Superior temporal gyrus (tissue), 1 donor: Measurements from ENCODE around the gene NUP35.

Source experiments
- DNase-seq: peaks from one replicate; pipeline ENCODE4 v3.0.0-alpha.2; 2016; ENCODE audit errors: extremely low spot score

NUP35 gene

DNA sequence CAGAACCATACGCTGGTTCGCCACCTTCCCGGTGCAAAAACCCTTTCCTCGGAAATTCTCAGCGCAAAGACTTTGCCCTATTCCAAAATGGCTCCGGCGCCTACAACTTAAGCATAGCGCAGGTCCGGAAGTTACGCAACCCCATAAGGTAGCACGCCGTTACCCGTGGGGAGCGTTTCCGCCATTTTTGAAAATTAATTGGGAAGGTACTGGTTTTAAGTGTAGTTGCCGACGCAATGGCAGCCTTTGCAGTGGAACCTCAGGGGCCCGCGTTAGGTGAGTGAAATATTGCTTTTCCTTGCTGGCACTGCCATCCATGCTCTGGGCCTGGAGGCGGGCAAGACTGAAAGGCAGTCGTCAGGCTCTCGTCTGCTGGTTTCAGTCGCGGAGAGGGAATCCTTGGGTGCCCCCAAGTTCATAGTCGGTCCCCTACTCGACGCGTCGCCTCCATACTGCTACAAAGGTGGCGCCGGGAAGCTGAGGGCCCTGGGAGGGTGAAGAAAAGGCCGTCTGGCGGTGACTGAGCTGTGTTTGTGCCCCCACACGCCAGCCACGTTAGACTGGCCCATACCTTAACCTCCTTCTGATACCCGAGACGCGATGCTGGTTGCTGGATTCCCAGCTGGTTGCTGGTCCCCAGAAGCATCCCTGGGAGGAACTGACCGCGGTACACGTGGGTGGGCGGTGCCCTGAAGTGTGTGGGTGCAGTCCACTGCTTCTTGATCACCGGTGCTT is at the start of gene NUP35:
TSS of gene NUP35 (plus strand) at position 222 of the 735 bp plus-strand sequence. CDS start at position 237, 15 bp downstream.
- DNase-seq = peak; percentile 98

DNA sequence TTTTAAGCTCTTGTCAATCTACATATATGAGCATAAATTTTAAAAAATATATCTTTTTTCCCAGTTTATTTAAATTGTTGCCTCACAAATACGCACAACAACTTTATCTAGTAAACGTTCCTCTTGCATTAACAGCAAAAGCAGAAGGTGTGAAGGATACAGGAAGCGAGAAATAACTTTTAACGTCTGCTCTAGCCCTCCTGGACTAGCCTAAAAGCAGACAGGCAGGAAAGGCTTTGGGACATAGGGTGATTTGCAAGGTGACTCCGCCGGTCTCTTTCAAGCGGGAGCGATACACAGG is 46.1 kb upstream of the NUP35 start:
- DNase-seq = no peak

DNA sequence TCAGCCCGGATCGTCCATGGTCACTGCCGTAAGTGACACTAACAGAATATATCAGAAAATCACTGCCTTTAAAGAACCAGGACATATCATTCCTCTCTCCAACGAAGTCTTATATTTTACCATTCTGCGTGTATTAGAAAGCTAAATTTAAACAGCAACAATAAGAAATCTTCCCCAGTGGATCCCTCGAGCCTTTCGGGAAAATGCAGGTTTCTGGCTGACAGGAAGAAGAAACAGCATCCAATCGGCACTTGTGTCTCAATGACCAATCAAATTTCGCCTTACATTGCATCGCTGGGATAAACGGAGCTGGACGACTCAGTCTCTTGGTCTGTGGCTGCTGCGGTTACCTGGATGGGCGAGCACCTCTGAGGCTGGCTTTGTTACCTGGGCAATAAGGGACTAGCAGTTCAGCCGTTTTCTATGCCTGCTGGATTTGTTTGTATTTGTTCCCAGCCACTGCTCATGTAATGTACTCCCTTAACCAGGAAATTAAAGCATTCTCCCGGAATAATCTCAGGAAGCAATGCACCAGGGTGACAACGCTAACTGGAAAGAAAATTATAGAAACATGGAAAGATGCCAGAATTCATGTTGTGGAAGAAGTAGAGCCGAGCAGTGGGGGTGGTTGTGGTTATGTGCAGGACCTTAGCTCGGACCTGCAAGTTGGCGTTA is 45.6 kb upstream of the NUP35 start, which contains the start of gene DUSP19:
TSS of gene DUSP19 (plus strand) at position 284 of the 675 bp plus-strand sequence. CDS start at position 471, 187 bp downstream.
- DNase-seq = peak; percentile 100

DNA sequence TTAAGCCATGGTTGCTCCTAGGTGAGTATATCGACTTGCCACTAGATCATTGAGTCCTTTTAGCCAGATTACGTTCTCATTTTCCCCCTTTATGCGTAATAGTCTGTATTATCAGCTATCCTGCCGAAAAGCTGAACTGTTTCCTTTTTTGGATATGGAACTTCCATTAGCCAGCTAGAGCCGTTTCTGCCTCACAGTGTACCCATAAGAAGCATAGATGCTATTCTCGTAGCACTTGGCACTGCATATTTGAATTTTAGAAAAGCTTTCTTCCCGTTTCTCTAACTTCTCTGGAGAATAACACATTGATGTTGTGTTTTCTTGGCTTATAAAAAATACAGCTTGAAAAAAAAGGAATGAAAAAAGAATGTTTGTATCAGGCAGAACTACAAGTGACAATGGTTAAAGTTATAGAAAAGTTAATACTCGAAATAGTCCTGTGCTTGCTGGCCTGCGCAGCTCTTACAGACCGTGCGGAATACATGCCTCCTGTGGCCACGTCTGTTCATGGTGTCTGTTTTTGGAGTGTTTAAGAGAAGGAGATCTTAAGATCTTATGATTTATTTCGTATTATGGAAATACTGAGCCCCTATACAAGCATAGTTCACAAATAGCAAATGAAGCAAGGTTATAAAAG is 45.0 kb upstream of the NUP35 start:
- peak; percentile 80 for DNase-seq

DNA sequence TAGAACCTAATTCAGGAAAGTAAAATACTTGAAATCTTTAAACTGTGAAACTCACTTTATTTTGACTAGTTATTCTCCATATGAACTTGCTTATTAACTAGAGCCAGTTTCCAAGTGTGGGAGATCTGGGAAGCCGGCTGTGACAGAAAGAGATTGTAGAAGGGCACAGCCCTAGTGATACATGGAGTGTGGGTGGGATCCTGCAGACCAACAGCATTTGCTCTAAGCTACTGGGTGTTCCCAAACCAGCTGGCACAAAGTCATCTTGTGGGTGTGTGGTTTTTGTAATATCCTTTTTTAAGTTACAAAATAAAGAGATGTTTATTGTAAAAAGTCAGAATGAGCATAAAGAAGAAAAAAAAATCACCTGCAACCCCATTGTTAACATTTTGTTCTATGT is 42.3 kb upstream of the NUP35 start:
- peak; percentile 50 for DNase-seq

DNA sequence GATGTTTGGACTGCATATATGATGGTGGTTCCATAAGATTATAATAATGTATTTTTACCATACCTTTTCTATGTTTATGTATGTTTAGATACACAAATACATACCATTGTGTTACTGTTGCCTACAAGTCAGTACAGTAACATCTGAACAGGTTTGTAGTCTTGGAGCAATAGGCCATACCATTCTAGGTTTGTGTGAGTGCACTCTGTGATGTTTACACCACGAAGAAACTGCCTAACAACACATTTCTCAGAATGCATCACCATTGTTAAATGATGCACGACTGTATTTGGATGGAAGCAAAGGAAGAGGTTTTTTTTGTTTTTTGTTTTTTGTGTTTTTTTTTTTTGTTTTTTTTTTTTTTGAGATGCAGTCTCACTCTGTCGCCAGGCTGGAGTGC is 36.2 kb upstream of the NUP35 start:
- DNase-seq = no peak

DNA sequence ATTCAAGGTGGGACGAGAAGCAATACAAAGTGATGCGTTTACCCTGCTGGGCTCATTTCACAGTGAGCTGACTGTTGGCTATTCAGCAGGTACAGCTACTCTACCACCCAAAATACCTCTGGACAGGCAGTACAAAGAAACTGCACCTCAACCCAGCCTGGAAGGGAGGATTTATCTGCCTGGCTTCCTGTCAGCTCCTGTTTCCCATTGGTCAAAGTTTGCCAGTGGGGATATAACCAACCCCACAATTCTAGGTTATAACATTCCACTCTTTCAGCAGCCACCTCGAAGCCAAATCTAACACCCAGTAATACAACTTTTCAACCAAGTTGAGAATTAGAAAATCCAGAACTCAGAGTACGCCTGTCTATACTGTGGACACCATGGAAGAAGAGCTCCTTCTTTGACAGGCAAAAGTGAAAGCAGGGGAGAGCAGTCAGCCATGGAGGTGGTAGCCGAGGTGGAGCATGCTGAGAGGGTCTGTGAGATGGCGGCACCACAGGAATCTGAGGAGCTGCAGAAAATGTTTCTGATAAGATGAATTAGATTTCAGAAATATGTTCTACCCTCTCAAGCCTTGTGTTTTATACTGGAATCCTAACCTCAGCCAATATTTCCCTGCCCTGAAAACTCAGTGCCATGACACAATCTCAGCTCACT is 34.9 kb upstream of the NUP35 start:
- no peak for DNase-seq

DNA sequence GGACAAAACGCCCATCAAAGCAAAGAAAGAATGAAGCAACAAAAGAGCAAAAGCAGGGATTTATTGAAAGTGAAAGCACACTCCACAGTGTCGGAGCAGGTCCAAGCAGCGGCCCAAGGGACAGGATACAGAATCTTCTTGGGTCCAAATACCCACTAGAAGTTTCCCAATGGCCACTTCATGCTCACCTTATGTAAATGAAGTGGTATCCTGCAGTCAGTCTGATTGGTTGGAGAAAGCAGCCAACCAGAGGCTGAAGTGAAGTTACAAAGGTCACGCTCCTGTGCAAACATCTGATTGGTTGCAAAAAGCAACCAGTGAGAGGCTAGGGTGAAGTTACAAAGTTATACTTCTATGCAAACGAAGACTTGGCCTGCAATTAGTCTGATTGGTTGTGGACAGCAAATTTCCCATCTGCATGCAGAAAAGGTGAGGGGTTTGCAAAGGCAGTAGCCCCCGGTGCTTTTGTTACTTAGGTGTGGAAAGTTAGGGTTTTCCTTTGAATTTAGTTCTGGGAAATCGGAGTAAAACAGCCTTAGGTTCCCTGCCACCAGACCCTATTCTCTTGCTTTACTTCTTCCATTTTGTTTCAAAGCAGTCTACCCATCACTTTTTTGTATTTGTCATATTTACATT is 32.8 kb upstream of the NUP35 start:
- no peak for DNase-seq

GRCh38 chr2:183091954-183092345 is 32.3 kb upstream of the NUP35 start:
- DNase-seq = no peak

GRCh38 chr2:183093857-183094657 is 30.2 kb upstream of the NUP35 start:
- DNase-seq = no peak

GRCh38 chr2:183105402-183106134 is 18.7 kb upstream of the NUP35 start:
- no peak for DNase-seq

- no peak for DNase-seq
These were observed 11.7 kb upstream of the NUP35 start for GRCh38 chr2:183112577-183112976.

DNA sequence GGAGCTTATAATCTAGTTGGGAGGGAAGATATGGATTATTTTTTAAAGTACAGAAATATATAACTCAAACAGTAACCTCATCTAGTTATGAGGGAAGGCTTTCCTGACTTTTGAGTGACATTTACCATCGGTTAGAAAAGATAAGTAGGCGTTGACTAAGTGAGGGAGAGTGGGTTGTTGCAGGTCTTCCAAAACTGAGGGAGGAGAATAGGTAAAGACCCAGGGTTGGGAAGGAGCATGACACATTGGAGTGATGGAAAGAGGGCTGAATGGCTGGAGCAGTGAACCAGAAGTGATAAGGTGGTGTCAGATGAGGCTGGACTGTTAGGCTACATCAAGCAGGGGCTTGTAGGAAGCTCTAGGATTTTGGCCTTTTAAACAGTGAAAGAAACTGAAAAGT is 10.6 kb upstream of the NUP35 start:
- no peak for DNase-seq

- DNase-seq = no peak
These were observed 7.0 kb upstream of the NUP35 start for GRCh38 chr2:183117226-183117625.

DNA sequence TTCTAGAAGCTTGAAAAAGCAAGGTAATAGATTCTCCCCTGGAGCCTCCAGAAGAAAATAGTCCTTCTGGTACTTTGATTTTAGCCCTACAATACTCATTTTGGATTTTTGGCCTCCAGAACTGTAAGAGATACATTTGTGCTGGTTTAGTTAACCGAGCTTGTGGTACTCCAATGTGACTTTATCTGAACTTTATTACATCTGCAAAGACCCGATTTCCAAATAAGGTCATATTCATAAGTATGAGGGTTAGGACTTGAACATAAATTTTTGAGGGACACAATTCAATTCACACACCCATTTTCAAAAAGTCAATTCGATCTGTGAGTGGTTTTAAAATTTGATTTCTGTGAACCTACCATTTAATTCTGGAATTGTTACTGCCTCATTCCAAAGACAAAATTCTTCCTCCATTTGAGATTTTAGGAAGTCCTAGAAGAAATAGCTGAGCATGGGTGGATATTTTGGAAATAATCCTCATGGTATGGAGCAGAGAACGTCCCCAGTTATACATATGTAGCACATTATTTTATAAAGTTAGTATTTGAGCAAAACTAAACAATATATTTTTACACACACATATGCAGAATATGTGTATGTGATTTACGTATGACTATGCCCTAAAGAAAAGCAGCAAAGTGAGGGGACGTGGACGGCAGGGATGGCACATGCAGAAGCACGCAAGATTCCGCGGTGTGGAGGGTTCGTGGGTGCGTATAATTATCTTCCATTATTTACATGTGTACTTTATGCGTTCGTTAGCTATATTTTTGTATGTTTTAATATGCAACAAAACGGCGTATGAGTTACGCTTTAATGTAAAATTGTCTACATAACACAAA is 905 bp upstream of the NUP35 start:
- peak; percentile 25 for DNase-seq

DNA sequence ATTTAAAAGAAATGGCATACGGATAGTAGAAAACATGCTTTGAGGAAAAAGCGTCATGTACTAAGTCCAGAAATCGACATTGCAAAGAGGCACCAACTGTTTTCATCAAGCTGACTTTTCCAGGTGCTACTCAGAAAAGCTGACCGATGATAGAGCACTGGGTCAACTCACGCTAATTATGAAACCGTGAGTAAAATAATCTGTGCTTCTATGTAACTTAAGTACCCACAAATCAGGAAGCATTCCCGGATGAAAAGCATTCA is 353 bp upstream of the NUP35 start:
- DNase-seq = no peak

DNA sequence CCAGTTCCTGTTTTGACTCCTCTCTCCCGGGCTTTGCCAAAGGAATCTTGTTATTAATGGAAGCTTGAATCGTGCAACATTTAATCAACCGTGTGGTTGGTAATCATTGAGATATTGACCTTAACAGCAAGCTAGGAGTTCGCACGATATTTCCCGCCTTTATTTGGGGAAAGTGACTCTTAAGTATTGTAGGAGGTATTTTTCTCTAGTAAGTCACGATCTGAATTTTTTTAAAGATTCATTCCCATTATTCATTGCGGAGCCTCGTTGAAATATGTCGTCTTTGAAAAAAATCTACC is 663 bp downstream of the NUP35 start:
- peak; percentile 36 for DNase-seq

GRCh38 chr2:183125659-183126341 is 1.6 kb downstream of the NUP35 start:
- DNase-seq = no peak

GRCh38 chr2:183126635-183127034 is 2.4 kb downstream of the NUP35 start:
- DNase-seq = no peak
